HEK293 (cell line): ENCODE results near the gene SMIM13.
A peak's percentile ranks its signal among the peaks of the same experiment; 100 is the strongest.

Source experiments
- CTCF ChIA-PET: fragments of 350-600 bp; formaldehyde crosslinking; extraction: SDS; loops from one replicate; lab custom pipeline; 2021; ENCODE audit warnings: antibody characterized with exemption; lab: Yijun Ruan, JAX
- POLR2A ChIA-PET: fragments of 300-600 bp; formaldehyde crosslinking; extraction: SDS; loops from one replicate; lab custom pipeline; 2020; ENCODE audit warnings: antibody characterized with exemption, inconsistent platforms; lab: Yijun Ruan, JAX
- H3K27ac ChIP-seq: fragments of 200-500 bp; sonication (Bioruptor generic); 2 replicates; pipeline ENCODE4 v1.5.1; 2014; ENCODE audit warnings: low read depth, low read length, control low read depth, inconsistent platforms; ENCODE audit errors: extremely low read depth
- H3K36me3 ChIP-seq, 2 experiments: fragments of 200-500 bp in 1 of 2; sonication (Bioruptor generic) in 1 of 2; 1 replicate in 1 of 2; 2 replicates in 1 of 2; pipeline ENCODE4 v1.5.1; 2014 to 2017; ENCODE audit warnings: inconsistent platforms in 2 of 2, low read length in 2 of 2; ENCODE audit not compliant: control insufficient read depth in 2 of 2, insufficient read depth in 1 of 2
- H3K4me1 ChIP-seq: fragments of 200-500 bp; sonication (Bioruptor generic); 2 replicates; pipeline ENCODE4 v1.5.1; 2014; ENCODE audit warnings: mild to moderate bottlenecking, low read length, inconsistent platforms; ENCODE audit not compliant: control insufficient read depth, insufficient read depth
- H3K4me3 ChIP-seq: 2 replicates; pipeline ENCODE4 v1.5.1; 2011; ENCODE audit warnings: low read depth, mild to moderate bottlenecking, control low read depth, low read length, moderate library complexity
- H3K9me3 ChIP-seq: fragments of 200-500 bp; sonication (Bioruptor generic); 2 replicates; pipeline ENCODE4 v1.5.1; 2014; ENCODE audit warnings: low read depth, low read length, inconsistent platforms; ENCODE audit not compliant: control insufficient read depth, insufficient read depth
- EGR2 ChIP-seq: fragments of 450-650 bp; formaldehyde crosslinking; IDR thresholded peaks from 2 replicates; pipeline ENCODE4 v1.5.1; 2016; ENCODE audit warnings: low read depth, missing biosample characterization, missing genetic modification characterization
- OSR2 ChIP-seq: fragments of 450-650 bp; formaldehyde crosslinking; IDR thresholded peaks from 2 replicates; pipeline ENCODE4 v1.5.1; 2016; ENCODE audit warnings: missing biosample characterization, missing genetic modification characterization
- PRDM1 ChIP-seq: fragments of 450-650 bp; formaldehyde crosslinking; IDR thresholded peaks from 2 replicates; pipeline ENCODE4; 2016; ENCODE audit warnings: missing biosample characterization, missing genetic modification characterization
- ZBTB8A ChIP-seq: fragments of 450-650 bp; formaldehyde crosslinking; IDR thresholded peaks from 2 replicates; pipeline ENCODE4 v1.5.1; 2016; ENCODE audit warnings: missing biosample characterization, missing genetic modification characterization
- ZEB2 ChIP-seq: fragments of 450-650 bp; formaldehyde crosslinking; IDR thresholded peaks from 2 replicates; pipeline ENCODE4 v1.5.1; 2016; ENCODE audit warnings: missing biosample characterization, missing genetic modification characterization
- ZFHX2 ChIP-seq: fragments of 450-650 bp; formaldehyde crosslinking; conservative IDR thresholded peaks from 2 replicates; pipeline ENCODE4 v1.5.1; 2016; ENCODE audit warnings: missing biosample characterization, missing genetic modification characterization
- ZNF148 ChIP-seq: fragments of 450-650 bp; formaldehyde crosslinking; IDR thresholded peaks from 2 replicates; pipeline ENCODE4 v1.5.0; 2017; ENCODE audit warnings: missing biosample characterization, missing genetic modification characterization, borderline replicate concordance
- ZNF221 ChIP-seq: fragments of 450-650 bp; formaldehyde crosslinking; IDR thresholded peaks from 2 replicates; pipeline ENCODE4 v1.5.1; 2017; ENCODE audit warnings: missing biosample characterization, missing genetic modification characterization, borderline replicate concordance
- ZNF223 ChIP-seq: fragments of 450-650 bp; formaldehyde crosslinking; IDR thresholded peaks from 2 replicates; pipeline ENCODE4 v1.5.1; 2016; ENCODE audit warnings: missing biosample characterization, missing genetic modification characterization
- ZNF426 ChIP-seq: fragments of 450-650 bp; formaldehyde crosslinking; IDR thresholded peaks from 2 replicates; pipeline ENCODE4 v1.5.1; 2017; ENCODE audit warnings: missing biosample characterization, missing genetic modification characterization, mild to moderate bottlenecking, inconsistent platforms, moderate library complexity
- ZNF473 ChIP-seq: fragments of 450-650 bp; formaldehyde crosslinking; IDR thresholded peaks from 2 replicates; pipeline ENCODE4 v1.5.1; 2017; ENCODE audit warnings: missing biosample characterization, missing genetic modification characterization
- ZNF596 ChIP-seq: fragments of 450-650 bp; IDR thresholded peaks from 2 replicates; pipeline ENCODE4 v1.5.0; 2018; ENCODE audit warnings: missing biosample characterization, mild to moderate bottlenecking, missing genetic modification characterization, moderate library complexity
- ZNF670 ChIP-seq: fragments of 450-650 bp; formaldehyde crosslinking; IDR thresholded peaks from 2 replicates; pipeline ENCODE4 v1.5.1; 2016; ENCODE audit warnings: missing biosample characterization, missing genetic modification characterization, low read depth
- ZNF776 ChIP-seq: fragments of 450-650 bp; formaldehyde crosslinking; IDR thresholded peaks from 2 replicates; pipeline ENCODE4 v1.5.0; 2017; ENCODE audit warnings: missing biosample characterization, missing genetic modification characterization, borderline replicate concordance
- ZXDB ChIP-seq: fragments of 450-650 bp; formaldehyde crosslinking; IDR thresholded peaks from 2 replicates; pipeline ENCODE4 v1.5.1; 2016; ENCODE audit warnings: missing biosample characterization, missing genetic modification characterization
- TF ChIP-seq, protein P1 (sequence below): IDR thresholded peaks from 2 replicates; pipeline ENCODE4 v1.6.1; 2011; ENCODE audit warnings: mild to moderate bottlenecking, low read depth, low read length, borderline replicate concordance

The SMIM13 gene

GRCh38 chr6:11066505-11067347 lies 26.9 kb upstream of the SMIM13 start:
- CTCF ChIA-PET = interaction anchor here (0.6 to 7.2 kb wide), 25 partner anchors 9 to 1740 kb away, joined by 3 to 68 read pairs (median 4); partner anchors contain the start of gene MAK
- 0 out of 2 replicates have a peak, but pooled peaks cover 2% of the 10 kb centered on the region for H3K4me1 ChIP-seq
- H3K27ac ChIP-seq = no peak overlapping the region
- TF ChIP-seq ZXDB (tag by site-specific recombination) = no peak
- no peak for TF ChIP-seq ZEB2 (tag by site-specific recombination)
- no peak for TF ChIP-seq ZNF596 (tag by site-specific recombination)
- no peak for TF ChIP-seq ZNF221 (tag by site-specific recombination)
- TF ChIP-seq ZNF473 (tag by site-specific recombination) = no peak
- POLR2A ChIA-PET = no interaction called here
- H3K9me3 ChIP-seq = no peaks in the 10 kb centered on the region
- H3K36me3 ChIP-seq = no peaks in the 10 kb centered on the region
- H3K4me3 ChIP-seq = no peak overlapping the region

- ChIA-PET POLR2A (no interaction called here), CTCF (interaction anchor here (0.6 to 7.2 kb wide), 19 partner anchors 8 to 1740 kb away, joined by 3 to 68 read pairs (median 5); partner anchors contain the start of gene MAK)
- no peak overlapping the region for H3K27ac ChIP-seq
- TF ChIP-seq ZNF223 (tag by site-specific recombination) = no peak
- TF ChIP-seq ZNF670 (tag by site-specific recombination) = no peak
- no peak for TF ChIP-seq OSR2 (tag by site-specific recombination)
- TF ChIP-seq ZNF776 (tag by site-specific recombination) = no peak
- H3K36me3 ChIP-seq = no peaks in the 10 kb centered on the region
- H3K4me3 ChIP-seq = no peak overlapping the region
- H3K4me1 ChIP-seq = 0 out of 2 replicates have a peak, but pooled peaks cover 2% of the 10 kb centered on the region
- H3K9me3 ChIP-seq = no peaks in the 10 kb centered on the region
These were observed 26.3 kb upstream of the SMIM13 start for GRCh38 chr6:11067348-11067747.

DNA sequence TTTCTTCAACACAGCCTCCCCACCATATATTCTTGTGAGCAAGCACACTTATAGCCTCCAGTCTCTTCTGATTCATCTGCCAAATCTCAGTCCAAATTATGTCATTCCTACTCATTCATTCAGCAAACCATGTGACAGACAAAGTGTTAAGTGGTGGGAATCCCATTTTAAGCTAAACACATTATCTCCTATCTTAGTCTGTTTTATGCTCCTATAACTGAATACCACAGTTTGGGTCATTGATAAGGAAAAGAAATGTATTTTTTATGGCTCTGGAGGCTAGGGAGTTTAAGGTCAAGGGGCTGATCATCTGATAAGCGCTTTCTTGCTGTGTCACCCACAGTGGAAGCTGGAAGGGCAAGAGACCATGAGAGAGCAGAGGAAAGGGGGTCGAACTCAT lies 23.9 kb upstream of the SMIM13 start:
- Histone ChIP-seq H3K4me1 (0 out of 2 replicates have a peak, but pooled peaks cover 2% of the 10 kb centered on the region), H3K4me3 (no peak overlapping the region), H3K27ac (no peak overlapping the region), H3K36me3 (no peaks in the 10 kb centered on the region), H3K9me3 (no peaks in the 10 kb centered on the region)
- TF ChIP-seq ZBTB8A (tag by site-specific recombination) (no peak), ZNF426 (tag by site-specific recombination) (no peak)
- ChIA-PET CTCF (interaction anchor here (0.6 to 9.1 kb wide), 27 partner anchors 9 to 591 kb away, joined by 3 to 174 read pairs (median 4); no protein-coding TSS in a partner anchor), POLR2A (no interaction called here)

GRCh38 chr6:11072101-11072500 lies 21.5 kb upstream of the SMIM13 start:
- TF ChIP-seq PRDM1 (tag by site-specific recombination) (peak; percentile 72; the same call in 1 of the 2 replicates), EGR2 (tag by site-specific recombination) (peak; percentile 89), ZNF148 (tag by site-specific recombination) (no peak), ZFHX2 (peak; percentile 82)
- TF ChIP-seq, protein P1, sequence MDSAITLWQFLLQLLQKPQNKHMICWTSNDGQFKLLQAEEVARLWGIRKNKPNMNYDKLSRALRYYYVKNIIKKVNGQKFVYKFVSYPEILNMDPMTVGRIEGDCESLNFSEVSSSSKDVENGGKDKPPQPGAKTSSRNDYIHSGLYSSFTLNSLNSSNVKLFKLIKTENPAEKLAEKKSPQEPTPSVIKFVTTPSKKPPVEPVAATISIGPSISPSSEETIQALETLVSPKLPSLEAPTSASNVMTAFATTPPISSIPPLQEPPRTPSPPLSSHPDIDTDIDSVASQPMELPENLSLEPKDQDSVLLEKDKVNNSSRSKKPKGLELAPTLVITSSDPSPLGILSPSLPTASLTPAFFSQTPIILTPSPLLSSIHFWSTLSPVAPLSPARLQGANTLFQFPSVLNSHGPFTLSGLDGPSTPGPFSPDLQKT = no peak
- ChIA-PET CTCF (interaction anchor here (0.6 to 9.1 kb wide), 8 partner anchors 12 to 957 kb away, joined by 3 to 174 read pairs (median 4); no protein-coding TSS in a partner anchor), POLR2A (interaction anchor here (0.6 kb wide), 1 partner anchor 541 kb away, joined by 3 read pairs; no protein-coding TSS in a partner anchor)
- H3K9me3 ChIP-seq = no peaks in the 10 kb centered on the region
- no peak overlapping the region for H3K27ac ChIP-seq
- no peak overlapping the region for H3K4me3 ChIP-seq
- no peaks in the 10 kb centered on the region for H3K36me3 ChIP-seq
- 0 out of 2 replicates have a peak, but pooled peaks cover 2% of the 10 kb centered on the region for H3K4me1 ChIP-seq
